C1 segment of cervical spinal cord (tissue), 14 donors: Measurements from ENCODE around the gene LDB1.
A peak's percentile ranks its signal among the peaks of the same experiment; 100 is the strongest.

Experiments used
- DNase-seq, 14 donors: peaks; one replicate each; lab custom pipeline; 2025; lab: John Stamatoyannopoulos, UW

The LDB1 gene

DNA sequence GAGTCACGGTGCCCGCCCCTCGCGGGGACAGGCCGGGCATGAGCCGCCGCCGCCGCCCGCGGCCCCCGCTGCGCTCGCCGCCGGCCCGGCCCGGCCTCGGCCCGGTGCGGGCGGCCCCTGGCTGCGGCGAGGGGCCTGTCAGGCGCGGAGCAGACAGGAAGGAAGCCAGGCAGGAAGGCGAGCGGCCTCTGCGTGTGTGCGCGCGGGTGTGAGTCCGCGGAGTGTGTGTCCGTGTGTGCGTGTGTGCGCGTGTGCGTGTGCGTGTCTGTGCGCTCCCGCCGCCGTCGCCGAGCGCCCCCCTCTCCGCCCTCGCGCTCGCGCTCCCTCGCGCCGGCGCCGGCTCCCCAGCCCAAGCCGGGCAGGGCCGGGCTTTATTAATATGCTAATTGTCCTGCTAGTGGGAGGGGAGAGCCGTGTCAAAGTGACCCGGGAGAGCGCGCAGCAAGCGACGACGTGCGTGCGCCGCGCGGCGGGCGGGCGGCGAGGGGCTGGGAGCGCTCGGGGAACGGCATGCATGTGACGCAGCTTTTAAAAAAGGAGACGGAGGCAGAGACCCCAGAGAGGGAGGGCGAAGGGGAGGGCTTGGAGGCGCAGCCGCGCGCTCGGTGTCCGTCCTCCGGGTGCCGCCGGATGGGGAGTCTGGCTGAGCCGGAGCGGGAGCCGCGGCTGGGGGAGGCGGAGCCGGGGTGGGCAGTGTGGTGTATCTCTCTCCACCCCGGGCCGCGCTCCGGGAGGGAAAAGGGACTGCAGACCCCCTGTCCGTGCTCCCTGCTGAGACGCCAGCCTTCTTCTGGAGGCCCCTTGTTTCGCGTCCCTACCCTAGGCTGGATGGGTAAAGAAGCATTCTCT is at the start of gene LDB1:
Gene LDB1 (minus strand): TSS at position 227 of the 849 bp plus-strand sequence. CDS start 258 bp downstream, outside the sequence.
- peak in 13 of 14 donors; percentile 46 to 88 (median 78) for DNase-seq

- DNase-seq: no peak
Measured at GRCh38 chr10:102167861-102168260, 47.7 kb upstream of the LDB1 start.

GRCh38 chr10:102163342-102163989 is 43.3 kb upstream of the LDB1 start:
- DNase-seq: no peak

DNA sequence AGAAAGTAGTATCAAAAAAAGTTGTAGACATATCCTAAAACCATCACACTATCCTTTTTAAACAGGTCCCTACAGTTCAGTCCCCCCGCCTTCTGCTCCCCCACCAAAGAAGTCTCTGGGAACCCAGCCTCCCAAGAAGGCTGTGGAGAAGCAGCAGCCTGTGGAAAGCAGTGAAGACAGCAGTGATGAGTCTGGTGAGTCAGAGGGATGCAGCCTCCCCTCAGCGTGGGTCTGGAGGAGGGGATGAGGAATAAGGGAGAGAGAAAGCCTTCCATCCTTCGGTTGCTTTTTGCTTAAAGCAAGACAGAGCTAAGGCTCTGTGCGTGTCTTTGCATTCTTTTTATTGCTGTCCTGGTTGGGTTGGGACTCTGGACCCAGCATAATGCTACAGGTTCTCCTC is 39.7 kb upstream of the LDB1 start:
- DNase-seq: no peak

GRCh38 chr10:102159051-102159597 is 39.0 kb upstream of the LDB1 start:
- no peak for DNase-seq

DNA sequence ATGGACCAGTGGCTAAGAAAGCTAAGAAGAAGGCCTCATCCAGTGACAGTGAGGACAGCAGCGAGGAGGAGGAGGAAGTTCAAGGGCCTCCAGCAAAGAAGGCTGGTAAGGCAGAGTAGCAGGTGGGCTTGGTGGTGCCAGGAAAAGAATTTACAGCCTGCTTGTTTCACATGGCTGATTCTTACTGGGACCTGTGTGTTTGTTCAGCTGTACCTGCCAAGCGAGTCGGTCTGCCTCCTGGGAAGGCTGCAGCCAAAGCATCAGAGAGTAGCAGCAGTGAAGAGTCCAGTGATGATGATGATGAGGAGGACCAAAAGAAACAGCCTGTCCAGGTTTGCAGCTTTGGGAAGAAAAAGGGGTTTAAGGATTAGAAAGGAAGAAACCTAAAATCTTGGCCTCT is 37.1 kb upstream of the LDB1 start:
- DNase-seq: no peak

DNA sequence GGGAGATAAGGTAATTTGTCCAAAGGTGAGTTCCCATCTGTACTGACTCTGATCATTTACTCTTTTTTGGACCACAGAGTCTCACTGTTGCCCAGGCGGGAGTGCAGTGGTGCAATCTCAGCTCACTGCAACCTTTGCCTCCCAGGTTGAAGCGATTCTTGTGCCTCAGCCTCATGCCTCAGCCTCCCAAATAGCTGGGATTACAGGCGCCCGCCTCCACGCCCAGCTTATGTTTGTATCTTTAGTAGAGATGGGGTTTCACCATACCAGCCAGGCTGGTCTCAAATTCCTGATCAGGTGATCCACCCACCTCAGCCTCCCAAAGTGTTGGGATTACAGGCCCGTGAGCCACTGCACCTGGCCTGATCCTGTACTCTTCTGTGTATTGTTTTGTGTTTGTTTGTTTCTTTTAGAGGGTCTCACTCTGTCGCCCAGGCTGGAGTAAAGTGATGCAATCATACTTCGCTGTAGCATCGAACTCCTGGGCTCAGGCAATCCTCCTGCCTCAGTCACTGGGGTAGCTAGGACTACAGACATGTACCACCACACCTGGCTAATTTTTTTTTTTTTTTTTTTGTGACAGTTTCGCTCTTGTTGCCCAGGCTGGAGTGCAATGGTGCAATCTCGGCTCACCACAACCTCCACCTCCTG is 34.4 kb upstream of the LDB1 start:
- no peak for DNase-seq

GRCh38 chr10:102153093-102153620 is 33.0 kb upstream of the LDB1 start:
- no peak for DNase-seq

DNA sequence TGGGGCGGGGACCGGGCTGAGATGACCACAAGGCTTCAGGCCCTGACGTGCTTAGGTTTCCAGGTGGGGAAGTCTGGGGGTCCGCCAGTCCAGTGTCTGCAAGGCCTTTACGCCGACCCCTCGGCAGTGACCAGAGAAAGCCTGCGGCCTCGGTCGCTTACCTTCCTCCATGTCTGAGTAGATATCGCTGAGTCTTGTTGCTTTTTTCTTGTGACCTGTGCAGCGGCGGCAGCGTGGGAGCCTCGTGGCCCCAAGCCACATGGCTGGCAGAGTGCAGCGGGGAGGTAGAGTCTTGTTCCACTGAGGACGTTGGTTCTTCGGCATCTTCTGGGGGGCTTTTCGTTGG is 32.4 kb upstream of the LDB1 start:
- peak in 2 of 14 donors; percentile 39 to 65 for DNase-seq

GRCh38 chr10:102151774-102152544 is 31.8 kb upstream of the LDB1 start, which contains the start of gene NOLC1:
Gene NOLC1 (plus strand): TSS chr10:102152389. CDS start chr10:102152411, 22 bp downstream.
- DNase-seq: peak; percentile 75 to 99 (median 93)

- DNase-seq: no peak
Measured at GRCh38 chr10:102150970-102151773, 31.0 kb upstream of the LDB1 start.

DNA sequence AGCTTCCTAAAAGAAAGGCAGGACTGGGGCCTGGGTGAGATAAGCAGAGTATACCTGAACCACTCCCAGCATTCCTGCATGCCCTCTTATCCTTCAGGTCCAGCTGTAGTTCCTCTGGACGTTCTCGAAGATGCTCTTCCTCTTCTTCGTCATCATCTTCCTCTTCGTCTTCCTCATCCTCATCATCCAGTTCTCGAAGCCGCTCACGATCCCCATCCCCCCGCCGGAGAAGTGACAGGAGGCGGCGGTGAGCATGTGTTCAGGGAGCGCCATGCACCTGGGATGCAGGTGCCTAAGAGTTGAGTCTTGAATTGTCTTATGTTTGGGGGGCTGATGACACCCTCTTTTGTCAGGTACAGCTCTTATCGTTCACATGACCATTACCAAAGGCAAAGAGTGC is 28.1 kb upstream of the LDB1 start:
- DNase-seq: no peak

DNA sequence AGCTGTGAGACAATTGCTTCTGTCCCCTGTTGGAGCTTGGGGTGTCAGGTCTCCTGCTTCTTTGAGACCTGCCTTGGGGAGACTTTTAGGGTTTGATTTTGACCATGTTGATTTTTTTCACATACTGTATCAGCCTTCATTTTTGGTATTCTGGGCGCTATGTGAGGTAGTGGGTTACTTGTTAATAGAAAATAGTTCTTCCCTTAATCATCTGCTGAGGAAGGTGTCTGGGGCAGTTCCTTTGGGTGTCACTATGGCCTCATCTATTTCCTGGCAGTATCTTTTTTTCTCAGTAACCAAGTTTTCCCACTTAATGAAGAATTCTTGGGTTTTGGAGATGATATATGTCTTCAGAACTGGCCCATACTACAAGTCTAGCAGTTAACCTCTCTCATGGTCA is 27.4 kb upstream of the LDB1 start:
- DNase-seq: no peak

GRCh38 chr10:102146971-102147428 is 26.8 kb upstream of the LDB1 start:
- no peak for DNase-seq

DNA sequence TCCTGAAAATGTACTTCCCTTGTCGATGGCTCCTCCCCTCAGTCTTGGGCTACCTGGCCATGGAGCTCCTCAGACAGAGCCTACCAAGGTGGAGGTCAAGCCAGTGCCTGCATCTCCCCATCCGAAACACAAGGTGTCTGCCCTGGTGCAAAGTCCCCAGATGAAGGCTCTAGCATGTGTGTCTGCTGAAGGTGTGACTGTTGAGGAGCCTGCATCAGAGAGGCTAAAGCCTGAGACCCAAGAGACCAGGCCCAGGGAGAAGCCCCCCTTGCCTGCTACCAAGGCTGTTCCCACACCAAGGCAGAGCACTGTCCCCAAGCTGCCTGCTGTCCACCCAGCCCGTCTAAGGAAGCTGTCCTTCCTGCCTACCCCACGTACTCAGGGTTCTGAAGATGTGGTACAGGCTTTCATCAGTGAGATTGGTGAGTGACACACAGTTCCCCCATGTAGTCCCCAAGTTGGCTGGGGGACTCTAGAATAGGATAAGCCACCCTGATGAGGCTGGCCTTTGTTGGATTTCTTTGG is 21.5 kb upstream of the LDB1 start:
- no peak for DNase-seq

- no peak for DNase-seq
Measured at GRCh38 chr10:102140913-102141540, 20.9 kb upstream of the LDB1 start.

- no peak for DNase-seq
Measured at GRCh38 chr10:102140218-102140617, 20.1 kb upstream of the LDB1 start.

DNA sequence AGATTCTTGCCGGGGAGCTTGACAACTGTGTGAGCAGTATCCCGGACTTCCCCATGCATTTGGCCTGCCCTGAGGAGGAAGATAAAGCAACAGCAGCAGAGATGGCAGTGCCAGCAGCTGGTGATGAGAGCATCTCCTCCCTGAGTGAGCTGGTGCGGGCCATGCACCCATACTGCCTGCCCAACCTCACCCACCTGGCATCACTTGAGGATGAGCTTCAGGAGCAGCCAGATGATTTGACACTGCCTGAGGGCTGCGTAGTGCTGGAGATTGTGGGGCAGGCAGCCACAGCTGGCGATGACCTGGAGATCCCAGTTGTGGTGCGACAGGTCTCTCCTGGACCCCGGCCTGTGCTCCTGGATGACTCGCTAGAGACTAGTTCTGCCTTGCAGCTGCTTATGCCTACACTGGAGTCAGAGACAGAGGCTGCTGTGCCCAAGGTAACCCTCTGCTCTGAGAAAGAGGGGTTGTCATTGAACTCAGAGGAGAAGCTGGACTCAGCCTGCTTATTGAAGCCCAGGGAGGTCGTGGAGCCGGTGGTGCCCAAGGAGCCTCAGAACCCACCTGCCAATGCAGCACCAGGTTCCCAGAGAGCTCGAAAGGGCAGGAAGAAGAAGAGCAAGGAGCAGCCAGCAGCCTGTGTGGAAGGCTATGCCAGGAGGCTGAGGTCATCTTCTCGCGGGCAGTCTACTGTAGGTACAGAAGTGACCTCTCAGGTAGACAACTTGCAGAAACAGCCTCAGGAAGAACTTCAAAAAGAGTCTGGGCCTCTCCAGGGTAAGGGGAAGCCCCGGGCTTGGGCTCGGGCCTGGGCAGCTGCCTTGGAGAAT is 19.3 kb upstream of the LDB1 start:
- DNase-seq: no peak
